Smooth muscle cell (in vitro differentiated cells): ENCODE results near the gene SNX25. TPM values are rescaled to one million over a fixed set of nuclear protein-coding genes. Genes with fewer than 3 reads are reported as not detected.

Source experiments
- DNase-seq: peaks from one replicate; lab custom pipeline; 2025; ENCODE audit not compliant: unreplicated experiment; lab: John Stamatoyannopoulos, UW
- H2AFZ ChIP-seq: fragments of 200-600 bp; sonication (generic); 2 replicates; pipeline ENCODE4 v1.6.0; 2016; ENCODE audit warnings: antibody characterized with exemption, low read depth, mild to moderate bottlenecking
- H3F3A ChIP-seq: fragments of 200-600 bp; sonication (generic); 2 replicates; pipeline ENCODE4 v1.6.0; 2017; ENCODE audit warnings: antibody characterized with exemption, low read depth
- H3K27ac ChIP-seq: fragments of 200-600 bp; sonication (generic); 2 replicates; pipeline ENCODE4 v1.5.1; 2016; ENCODE audit warnings: low read depth, mild to moderate bottlenecking
- H3K27me3 ChIP-seq: fragments of 200-600 bp; sonication (generic); 2 replicates; pipeline ENCODE4 v1.6.1; 2016; ENCODE audit warnings: low read depth, mild to moderate bottlenecking
- H3K36me3 ChIP-seq: fragments of 200-600 bp; sonication (generic); 2 replicates; pipeline ENCODE4 v1.5.1; 2016; ENCODE audit warnings: low read depth
- H3K4me1 ChIP-seq: fragments of 200-600 bp; sonication (generic); 2 replicates; pipeline ENCODE4 v1.5.1; 2016; ENCODE audit warnings: low read depth
- H3K4me2 ChIP-seq: fragments of 200-600 bp; sonication (generic); 2 replicates; pipeline ENCODE4 v1.6.0; 2016; ENCODE audit warnings: mild to moderate bottlenecking
- H3K4me3 ChIP-seq: fragments of 200-600 bp; sonication (generic); 2 replicates; pipeline ENCODE4 v1.5.1; 2016; ENCODE audit warnings: mild to moderate bottlenecking
- H3K79me2 ChIP-seq: fragments of 200-600 bp; sonication (generic); 2 replicates; pipeline ENCODE4 v1.6.0; 2016; ENCODE audit warnings: low read depth, mild to moderate bottlenecking
- H3K9ac ChIP-seq: fragments of 200-600 bp; sonication (generic); 2 replicates; pipeline ENCODE4 v1.6.0; 2016; ENCODE audit warnings: low read depth
- H3K9me3 ChIP-seq: fragments of 200-600 bp; sonication (generic); replicated peaks from 2 replicates; pipeline ENCODE4 v1.5.1; 2016; ENCODE audit warnings: low read depth
- H4K20me1 ChIP-seq: fragments of 200-600 bp; sonication (generic); 2 replicates; pipeline ENCODE4 v1.6.0; 2016; ENCODE audit warnings: low read depth
- WGBS: methylation state at CpG from one replicate; pipeline ENCODE4 v1.1.7; 2016; ENCODE audit warnings: low lambda C conversion rate; 5-methylcytosine and 5-hydroxymethylcytosine counted together
- polyA plus RNA-seq: library from polyadenylated mRNA; unstranded; fragments of >200 nt; fragmentation: Nextera tagmentation; extraction: Ambion mirVana; gene quantifications from 2 replicates; pipeline ENCODE4 v1.2.1, GENCODE V29; 2016
- total RNA-seq: library from RNA; depleted of rRNA; stranded (reverse); fragments of >200 nt; gene quantifications from 2 replicates; pipeline ENCODE4 v1.2.3, GENCODE V29; 2014
- TF ChIP-seq, protein P1 (sequence below): fragments of 200-600 bp; sonication (generic); IDR thresholded peaks from 2 replicates; pipeline ENCODE4 v1.5.1; 2017; ENCODE audit warnings: borderline replicate concordance, mild to moderate bottlenecking, antibody characterized with exemption; ENCODE audit not compliant: insufficient read depth, poor library complexity, severe bottlenecking

Gene SNX25
- total and polyA plus RNA-seq, 2 experiments from 2014 or later, result 12.3 to 23.6 TPM

DNA sequence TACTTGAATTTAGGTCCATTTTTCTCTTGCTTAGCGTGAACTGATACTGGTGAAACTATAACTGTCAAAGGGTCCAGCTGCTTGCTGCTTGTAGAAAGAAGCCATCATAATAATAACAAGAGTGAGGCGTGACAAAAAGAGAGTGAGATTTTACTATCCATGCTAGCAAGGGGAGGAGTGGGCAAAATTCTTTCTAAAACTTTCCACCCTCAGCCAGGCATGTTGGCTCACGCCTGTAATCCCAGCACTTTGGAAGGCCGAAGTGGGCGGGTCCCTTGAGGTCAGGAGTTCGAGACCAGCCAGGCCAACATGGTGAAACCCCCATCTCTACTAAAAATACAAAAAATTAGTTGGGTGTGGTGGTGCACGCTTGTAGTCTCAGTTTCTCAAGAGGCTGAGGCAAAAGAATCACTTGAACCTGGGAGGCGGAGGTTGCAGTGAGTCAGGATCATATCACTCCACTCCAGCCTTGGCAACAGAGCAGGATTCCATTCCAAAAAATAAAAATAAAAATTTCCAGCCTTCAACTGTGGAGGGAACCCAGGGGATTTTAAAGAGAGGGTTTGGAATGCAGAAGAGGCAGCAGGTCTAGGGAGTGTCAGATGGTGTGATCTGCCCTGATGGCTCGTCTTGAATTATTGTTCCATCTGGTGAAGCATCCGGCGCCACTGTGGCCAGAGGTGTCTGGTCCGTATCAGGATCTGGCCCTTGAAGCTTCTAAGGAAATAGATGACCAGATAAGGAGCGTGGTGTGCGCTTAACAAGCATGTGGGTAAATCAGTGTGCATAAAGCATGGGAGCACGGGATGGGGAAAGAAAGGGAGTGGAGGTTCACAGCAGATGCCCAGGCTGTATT, 134.6 kb downstream of the SNX25 start:
- Histone ChIP-seq H3K79me2 (no peaks in the 10 kb centered on the region), H3K27me3 (no peaks in the 10 kb centered on the region), H3K36me3 (no peaks in the 10 kb centered on the region), H3K4me2 (no peak overlapping the region), H3K4me1 (no peaks in the 10 kb centered on the region), H3K4me3 (no peak overlapping the region), H2AFZ (no peak overlapping the region), H4K20me1 (no peaks in the 10 kb centered on the region), H3K9me3 (no peaks in the 10 kb centered on the region), H3K9ac (no peak overlapping the region), H3F3A (no peaks in the 10 kb centered on the region), H3K27ac (no peak overlapping the region)
- TF ChIP-seq, protein P1, sequence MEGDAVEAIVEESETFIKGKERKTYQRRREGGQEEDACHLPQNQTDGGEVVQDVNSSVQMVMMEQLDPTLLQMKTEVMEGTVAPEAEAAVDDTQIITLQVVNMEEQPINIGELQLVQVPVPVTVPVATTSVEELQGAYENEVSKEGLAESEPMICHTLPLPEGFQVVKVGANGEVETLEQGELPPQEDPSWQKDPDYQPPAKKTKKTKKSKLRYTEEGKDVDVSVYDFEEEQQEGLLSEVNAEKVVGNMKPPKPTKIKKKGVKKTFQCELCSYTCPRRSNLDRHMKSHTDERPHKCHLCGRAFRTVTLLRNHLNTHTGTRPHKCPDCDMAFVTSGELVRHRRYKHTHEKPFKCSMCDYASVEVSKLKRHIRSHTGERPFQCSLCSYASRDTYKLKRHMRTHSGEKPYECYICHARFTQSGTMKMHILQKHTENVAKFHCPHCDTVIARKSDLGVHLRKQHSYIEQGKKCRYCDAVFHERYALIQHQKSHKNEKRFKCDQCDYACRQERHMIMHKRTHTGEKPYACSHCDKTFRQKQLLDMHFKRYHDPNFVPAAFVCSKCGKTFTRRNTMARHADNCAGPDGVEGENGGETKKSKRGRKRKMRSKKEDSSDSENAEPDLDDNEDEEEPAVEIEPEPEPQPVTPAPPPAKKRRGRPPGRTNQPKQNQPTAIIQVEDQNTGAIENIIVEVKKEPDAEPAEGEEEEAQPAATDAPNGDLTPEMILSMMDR, result no peak
- 71% methylated on average over 15 of the region's 15 CpGs for WGBS
- no peak for DNase-seq

DNA sequence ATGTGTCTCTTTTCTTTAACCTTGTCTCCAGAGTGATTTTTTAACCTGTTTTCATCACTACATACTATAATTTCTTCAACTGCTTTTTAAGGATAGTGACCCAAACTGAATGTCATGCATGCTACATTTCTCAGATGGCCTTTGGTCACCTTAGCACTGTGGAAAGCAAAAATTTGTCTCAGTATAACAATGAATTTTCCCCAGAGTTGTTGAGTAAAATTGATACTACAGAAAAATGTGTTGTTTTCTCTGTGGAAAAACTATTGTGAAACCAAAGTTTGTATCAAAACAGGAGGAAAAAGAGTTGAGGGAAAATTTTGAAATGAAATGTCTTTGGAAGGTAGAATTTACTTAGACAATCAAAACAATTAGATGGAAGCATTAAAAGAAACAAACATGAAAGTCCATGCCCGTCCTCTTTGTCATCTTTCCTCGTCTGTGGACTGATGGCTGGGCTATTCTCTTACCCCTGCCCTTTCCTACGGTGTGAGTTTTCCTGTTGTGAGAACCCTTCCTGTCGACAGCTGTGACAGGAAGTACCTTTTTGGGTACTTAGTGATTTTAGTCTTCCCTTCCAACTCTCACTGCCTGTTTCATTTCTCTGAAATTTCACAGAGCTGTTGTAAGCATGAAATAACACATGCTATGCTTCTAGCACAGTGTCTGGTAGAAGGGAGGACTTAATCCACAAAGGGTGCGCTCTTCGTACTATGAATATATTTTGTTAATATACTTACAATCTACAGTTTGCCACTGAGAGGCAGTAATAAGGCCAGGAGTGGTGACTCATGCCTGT, 135.5 kb downstream of the SNX25 start:
- no peaks in the 10 kb centered on the region for H3F3A ChIP-seq
- H3K36me3 ChIP-seq, result no peaks in the 10 kb centered on the region
- H3K4me3 ChIP-seq, result no peak overlapping the region
- H4K20me1 ChIP-seq, result no peaks in the 10 kb centered on the region
- no peaks in the 10 kb centered on the region for H3K27me3 ChIP-seq
- no peak overlapping the region for H3K27ac ChIP-seq
- no peak overlapping the region for H3K4me2 ChIP-seq
- no peaks in the 10 kb centered on the region for H3K9me3 ChIP-seq
- no peaks in the 10 kb centered on the region for H3K4me1 ChIP-seq
- DNase-seq, result no peak
- H3K9ac ChIP-seq, result no peak overlapping the region
- TF ChIP-seq, protein P1, result no peak
- no peak overlapping the region for H2AFZ ChIP-seq
- no peaks in the 10 kb centered on the region for H3K79me2 ChIP-seq
- WGBS, result 82% methylated on average over 6 of the region's 6 CpGs

DNA sequence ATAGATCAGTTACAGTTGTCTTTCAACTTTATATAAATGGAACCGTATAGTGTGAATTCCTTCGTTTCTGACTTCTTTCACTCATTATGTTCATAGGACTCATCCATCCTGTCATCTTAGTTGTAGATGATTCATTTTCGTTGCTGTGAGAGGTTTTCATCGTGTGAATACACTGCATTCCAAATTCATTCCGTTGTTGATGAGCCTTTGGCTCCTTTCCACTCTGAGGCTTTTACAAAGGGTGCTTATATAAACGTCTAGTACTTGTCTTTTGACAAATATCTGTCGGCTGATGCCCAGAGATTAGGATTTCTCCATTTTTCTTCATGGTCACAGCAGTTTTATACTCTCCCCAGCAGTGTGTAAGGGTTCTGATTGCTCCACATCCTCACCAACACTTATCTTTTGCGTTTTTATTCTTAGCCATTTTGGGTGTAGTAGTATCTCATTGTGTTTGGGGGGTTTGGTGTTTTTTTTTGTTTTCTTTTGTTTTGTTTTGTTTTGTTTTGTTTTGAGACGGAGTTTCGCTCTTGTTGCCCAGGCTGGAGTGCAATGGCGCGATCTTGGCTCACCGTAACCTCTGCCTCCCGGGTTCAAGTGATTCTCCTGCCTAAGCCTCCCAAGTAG, 137.7 kb downstream of the SNX25 start:
- H2AFZ ChIP-seq, result no peak overlapping the region
- no peaks in the 10 kb centered on the region for H3K36me3 ChIP-seq
- WGBS, result 95% methylated on average over 14 of the region's 14 CpGs
- no peaks in the 10 kb centered on the region for H3K4me1 ChIP-seq
- H3F3A ChIP-seq, result no peaks in the 10 kb centered on the region
- TF ChIP-seq, protein P1, result no peak
- no peaks in the 10 kb centered on the region for H4K20me1 ChIP-seq
- no peaks in the 10 kb centered on the region for H3K27me3 ChIP-seq
- H3K9me3 ChIP-seq, result no peaks in the 10 kb centered on the region
- no peak for DNase-seq
- no peak overlapping the region for H3K4me2 ChIP-seq
- H3K4me3 ChIP-seq, result no peak overlapping the region
- H3K9ac ChIP-seq, result no peak overlapping the region
- H3K27ac ChIP-seq, result no peak overlapping the region
- H3K79me2 ChIP-seq, result no peaks in the 10 kb centered on the region
